Caco-2 (cell line): ENCODE results near the gene SORBS1. TPM values are rescaled to one million over a fixed set of nuclear protein-coding genes. Genes with fewer than 3 reads are reported as not detected.
A peak's percentile ranks its signal among the peaks of the same experiment; 100 is the strongest.

Experiments used
- BruUV-seq: library from RNA; stranded (reverse); fragments of 400-500 nt; replicated peaks from 2 replicates; lab custom pipeline; 2021; lab: Mats Ljungman, UMichigan
- CTCF ChIA-PET: fragments of 300-600 bp; sonication (Branson Sonifier 250); formaldehyde crosslinking; loops from one replicate; lab custom pipeline; 2022; ENCODE audit warnings: antibody characterized with exemption; lab: Charles Lee
- POLR2A ChIA-PET: fragments of 300-600 bp; sonication (Branson Sonifier 250); formaldehyde crosslinking; loops from one replicate; lab custom pipeline; 2022; ENCODE audit warnings: antibody characterized with exemption; lab: Charles Lee
- DNase-seq, 2 experiments: peaks; one replicate each; pipeline versions ENCODE4 v3.0.0 to v3.0.0-alpha.2; 2020 to 2022
- H3K27me3 ChIP-seq: replicated peaks from 2 replicates; pipeline ENCODE4 v1.6.0; 2011; ENCODE audit warnings: low read length; ENCODE audit not compliant: control insufficient read depth, insufficient read depth
- H3K36me3 ChIP-seq: 2 replicates; pipeline ENCODE4 v1.5.1; 2011; ENCODE audit warnings: low read length; ENCODE audit not compliant: control insufficient read depth, insufficient read depth
- H3K4me1 ChIP-seq: fragments of 250-450 bp; sonication (Bioruptor Pico); 2 replicates; pipeline ENCODE4 v1.5.1; 2020; ENCODE audit warnings: mild to moderate bottlenecking
- H3K4me3 ChIP-seq: 2 replicates; pipeline ENCODE4 v1.5.1; 2011; ENCODE audit warnings: low read depth, mild to moderate bottlenecking, control low read depth, low read length
- H3K9me3 ChIP-seq: fragments of 250-450 bp; sonication (Bioruptor Pico); 2 replicates; pipeline ENCODE4 v1.5.1; 2020; ENCODE audit warnings: mild to moderate bottlenecking, moderate library complexity
- H3K27ac Mint-ChIP-seq: one replicate; pipeline ENCODE4 v1.8.0; 2022; ENCODE audit warnings: mixed read lengths; ENCODE audit not compliant: unreplicated experiment
- H3K27me3 Mint-ChIP-seq: one replicate; pipeline ENCODE4 v1.8.0; 2022; ENCODE audit warnings: mixed read lengths; ENCODE audit not compliant: insufficient read depth, unreplicated experiment
- H3K36me3 Mint-ChIP-seq: one replicate; pipeline ENCODE4 v1.8.0; 2022; ENCODE audit warnings: mild to moderate bottlenecking, mixed read lengths; ENCODE audit not compliant: insufficient read depth, unreplicated experiment
- H3K4me1 Mint-ChIP-seq: one replicate; pipeline ENCODE4 v1.8.0; 2022; ENCODE audit warnings: low read depth, mixed read lengths; ENCODE audit not compliant: unreplicated experiment
- H3K4me3 Mint-ChIP-seq: one replicate; pipeline ENCODE4 v1.8.0; 2022; ENCODE audit warnings: mild to moderate bottlenecking, moderate library complexity, mixed read lengths; ENCODE audit not compliant: unreplicated experiment
- H3K9me3 Mint-ChIP-seq: one replicate; pipeline ENCODE4 v1.8.0; 2022; ENCODE audit warnings: mixed read lengths; ENCODE audit not compliant: unreplicated experiment
- intact Hi-C: fragments of 100-400 bp; cut with micrococcal nuclease; formaldehyde crosslinking; loops from one replicate; pipeline ENCODE4 v1.10.0; 2022; ENCODE audit not compliant: unreplicated experiment
- total RNA-seq: library from RNA; stranded (reverse); gene quantifications from 2 replicates; pipeline ENCODE4 v1.2.3, GENCODE V29; 2022
- TF ChIP-seq, protein P1 (sequence below), 2 experiments: fragments of 200-600 bp in 1 of 2; IDR thresholded peaks; 1 replicate in 1 of 2; 2 replicates in 1 of 2; pipeline versions ENCODE4 v1.5.1 to v1.8.0; 2011 to 2022; ENCODE audit warnings: antibody characterized with exemption in 1 of 2, control low read depth in 1 of 2, inconsistent platforms in 1 of 2, low read depth in 1 of 2, low read length in 1 of 2, mild to moderate bottlenecking in 1 of 2, moderate library complexity in 1 of 2; ENCODE audit not compliant: insufficient read depth in 1 of 2, severe bottlenecking in 1 of 2, unreplicated experiment in 1 of 2

The SORBS1 gene
- total RNA-seq, 1 experiment from 2014 or later: 39.3 TPM

DNA sequence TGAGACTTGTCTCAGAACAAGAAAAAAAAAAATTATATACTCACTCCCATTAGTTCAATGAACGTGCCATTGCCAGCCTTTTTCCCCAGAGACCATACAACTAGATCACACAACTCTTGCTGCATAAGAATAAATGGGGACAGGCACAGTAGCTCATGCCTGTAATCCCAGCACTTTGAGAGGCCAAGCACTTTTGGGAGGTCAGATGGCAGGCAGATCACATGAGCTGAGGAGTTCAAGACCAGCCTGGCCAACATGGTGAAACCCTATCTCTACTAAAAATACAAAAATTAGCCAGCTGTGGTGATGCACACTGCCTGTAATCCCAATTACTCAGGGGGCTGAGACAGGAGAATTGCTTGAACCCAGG lies 284.0 kb downstream of the SORBS1 start:
- POLR2A ChIA-PET: interaction anchor here (1.3 kb wide), 1 partner anchor 70 kb away, joined by 3 read pairs; no protein-coding TSS in a partner anchor
- Mint-ChIP-seq H3K4me3 (no peak overlapping the region), H3K4me1 (peaks cover 69% of the 10 kb centered on the region), H3K9me3 (no peaks in the 10 kb centered on the region), H3K36me3 (peaks cover 54% of the 10 kb centered on the region), H3K27me3 (no peaks in the 10 kb centered on the region), H3K27ac (peak overlapping the region; percentile 79)
- no peaks in the 10 kb centered on the region; the same call in 1 of the 2 replicates for H3K36me3 ChIP-seq
- H3K27me3 ChIP-seq: no peaks in the 10 kb centered on the region
- CTCF ChIA-PET: no interaction called here
- no peak overlapping the region for H3K4me3 ChIP-seq
- no peak for DNase-seq
- peaks cover 93% of the 10 kb centered on the region for H3K4me1 ChIP-seq
- no peaks in the 10 kb centered on the region for H3K9me3 ChIP-seq
- no TSS peak for BruUV-seq
- intact Hi-C loops: no loop called here
- TF ChIP-seq, protein P1, sequence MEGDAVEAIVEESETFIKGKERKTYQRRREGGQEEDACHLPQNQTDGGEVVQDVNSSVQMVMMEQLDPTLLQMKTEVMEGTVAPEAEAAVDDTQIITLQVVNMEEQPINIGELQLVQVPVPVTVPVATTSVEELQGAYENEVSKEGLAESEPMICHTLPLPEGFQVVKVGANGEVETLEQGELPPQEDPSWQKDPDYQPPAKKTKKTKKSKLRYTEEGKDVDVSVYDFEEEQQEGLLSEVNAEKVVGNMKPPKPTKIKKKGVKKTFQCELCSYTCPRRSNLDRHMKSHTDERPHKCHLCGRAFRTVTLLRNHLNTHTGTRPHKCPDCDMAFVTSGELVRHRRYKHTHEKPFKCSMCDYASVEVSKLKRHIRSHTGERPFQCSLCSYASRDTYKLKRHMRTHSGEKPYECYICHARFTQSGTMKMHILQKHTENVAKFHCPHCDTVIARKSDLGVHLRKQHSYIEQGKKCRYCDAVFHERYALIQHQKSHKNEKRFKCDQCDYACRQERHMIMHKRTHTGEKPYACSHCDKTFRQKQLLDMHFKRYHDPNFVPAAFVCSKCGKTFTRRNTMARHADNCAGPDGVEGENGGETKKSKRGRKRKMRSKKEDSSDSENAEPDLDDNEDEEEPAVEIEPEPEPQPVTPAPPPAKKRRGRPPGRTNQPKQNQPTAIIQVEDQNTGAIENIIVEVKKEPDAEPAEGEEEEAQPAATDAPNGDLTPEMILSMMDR (IDR thresholded peaks at IDR 0.05; ENCODE audit: insufficient read depth in 1 of 2, low read depth in 1 of 2, low read length in 1 of 2, severe bottlenecking in 1 of 2, unreplicated experiment in 1 of 2): no peak

DNA sequence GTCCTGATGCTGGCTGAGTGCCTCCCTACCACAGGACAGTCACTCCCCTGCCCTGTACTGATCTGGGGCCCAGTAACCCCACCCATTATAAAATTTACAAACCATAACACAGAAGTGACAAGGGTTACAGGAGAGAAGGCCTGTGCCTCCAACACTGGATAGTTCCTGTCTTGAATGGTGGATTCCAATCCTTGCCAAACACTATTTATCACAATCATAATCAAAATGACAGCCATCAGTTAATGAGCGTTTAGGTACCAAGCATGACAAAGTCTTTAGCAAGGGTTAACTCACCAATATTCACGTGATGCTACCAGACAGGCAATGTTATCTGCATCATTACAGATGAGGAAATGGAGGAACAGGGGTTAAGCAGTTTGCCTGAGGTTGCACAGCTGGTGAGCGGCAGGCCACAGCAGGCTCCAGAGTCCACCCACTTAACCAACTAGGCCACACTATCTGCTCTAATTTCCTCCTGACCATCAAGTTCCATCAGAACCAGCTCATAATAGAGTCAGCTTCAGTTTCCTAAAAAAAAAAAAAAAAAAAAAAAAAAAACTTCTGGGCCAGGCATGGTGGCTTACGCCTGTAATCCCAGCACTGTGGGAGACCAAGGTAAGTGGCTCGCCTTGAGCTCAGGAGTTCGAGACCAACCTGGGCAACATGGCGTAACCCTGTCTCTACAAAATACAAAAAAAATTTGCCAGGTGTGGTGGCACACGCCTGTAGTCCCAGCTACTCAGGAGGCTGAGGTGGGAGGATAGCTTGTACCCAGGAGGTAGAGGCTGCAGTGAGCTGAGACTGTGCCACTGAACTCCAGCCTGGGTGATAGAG lies 284.6 kb downstream of the SORBS1 start:
- Mint-ChIP-seq H3K36me3 (peaks cover 51% of the 10 kb centered on the region), H3K27me3 (no peaks in the 10 kb centered on the region), H3K4me3 (no peak overlapping the region), H3K9me3 (no peaks in the 10 kb centered on the region), H3K27ac (peak overlapping the region; percentile 79), H3K4me1 (peaks cover 63% of the 10 kb centered on the region)
- Histone ChIP-seq H3K4me3 (no peak overlapping the region), H3K4me1 (peaks cover 88% of the 10 kb centered on the region), H3K9me3 (no peaks in the 10 kb centered on the region), H3K36me3 (no peaks in the 10 kb centered on the region; the same call in 1 of the 2 replicates), H3K27me3 (no peaks in the 10 kb centered on the region)
- DNase-seq: no peak
- CTCF ChIA-PET: interaction anchor here (0.6 kb wide), 3 partner anchors 13 to 73 kb away, joined by 3 to 6 read pairs (median 4); no protein-coding TSS in a partner anchor
- intact Hi-C loops: no loop called here
- TF ChIP-seq, protein P1 (IDR thresholded peaks at IDR 0.05; ENCODE audit: insufficient read depth in 1 of 2, low read depth in 1 of 2, low read length in 1 of 2, severe bottlenecking in 1 of 2, unreplicated experiment in 1 of 2): no peak
- BruUV-seq: no TSS peak
- POLR2A ChIA-PET: no interaction called here

DNA sequence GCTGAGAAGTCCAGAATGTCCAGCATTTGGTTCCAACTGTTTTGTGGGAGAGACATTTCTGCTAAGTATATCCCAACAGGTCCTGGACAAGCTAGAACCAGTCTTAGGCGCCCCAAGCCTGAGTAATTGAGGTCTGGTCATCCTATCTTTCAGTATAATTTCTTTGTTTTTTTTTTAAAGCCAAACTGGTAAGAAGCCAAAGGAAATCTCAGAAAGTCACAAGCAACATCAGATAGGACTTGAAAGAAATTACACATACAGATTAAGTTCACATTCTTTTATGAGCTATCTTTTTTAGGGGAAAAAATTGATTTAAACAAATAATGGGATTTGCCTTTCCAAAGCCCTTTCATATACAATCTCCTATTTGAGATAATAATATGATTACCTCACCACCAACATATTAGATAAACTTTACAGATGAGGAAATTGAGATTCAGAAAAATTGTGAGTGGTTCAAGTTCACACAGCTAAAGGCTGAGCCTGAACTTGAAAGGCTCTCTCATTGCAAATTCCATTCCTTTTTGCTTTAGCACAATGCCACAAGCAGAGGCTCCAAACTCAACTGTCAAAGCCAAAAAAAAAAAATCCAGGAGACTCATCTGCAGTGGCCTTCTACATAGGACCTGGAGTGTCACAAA lies 285.3 kb downstream of the SORBS1 start:
- Mint-ChIP-seq H3K36me3 (peaks cover 58% of the 10 kb centered on the region), H3K4me1 (peaks cover 56% of the 10 kb centered on the region), H3K27me3 (no peaks in the 10 kb centered on the region), H3K4me3 (no peak overlapping the region), H3K9me3 (no peaks in the 10 kb centered on the region), H3K27ac (no peak overlapping the region)
- Histone ChIP-seq H3K4me3 (no peak overlapping the region), H3K4me1 (peaks cover 80% of the 10 kb centered on the region), H3K27me3 (no peaks in the 10 kb centered on the region), H3K36me3 (peaks cover 1% of the 10 kb centered on the region), H3K9me3 (no peaks in the 10 kb centered on the region)
- POLR2A ChIA-PET: interaction anchor here (0.6 kb wide), 1 partner anchor 299 kb away, joined by 3 read pairs; no protein-coding TSS in a partner anchor
- CTCF ChIA-PET: no interaction called here
- no peak for DNase-seq
- TF ChIP-seq, protein P1 (IDR thresholded peaks at IDR 0.05; ENCODE audit: insufficient read depth in 1 of 2, low read depth in 1 of 2, low read length in 1 of 2, severe bottlenecking in 1 of 2, unreplicated experiment in 1 of 2): no peak
- intact Hi-C loops: no loop called here
- BruUV-seq: no TSS peak
